Gastroesophageal sphincter (tissue), 3 donors: ENCODE measurements around the gene FSTL5.

Source experiments
- EP300 ChIP-seq: sonication (generic); formaldehyde crosslinking; IDR thresholded peaks from one replicate; pipeline ENCODE4 v1.6.1; 2017; ENCODE audit warnings: antibody characterized with exemption, mild to moderate bottlenecking
- POLR2A ChIP-seq, 2 donors: fragments of 450-650 bp; IDR thresholded peaks; one replicate each; pipeline ENCODE4 v1.6.1; 2017; ENCODE audit warnings: antibody characterized with exemption in 2 of 2, mild to moderate bottlenecking in 2 of 2, moderate library complexity in 1 of 2
- POLR2AphosphoS5 ChIP-seq: sonication (generic); formaldehyde crosslinking; IDR thresholded peaks from one replicate; pipeline ENCODE4 v1.6.1; 2017; ENCODE audit warnings: antibody characterized with exemption
- TF ChIP-seq, protein P1 (sequence below), 4 experiments: fragments of 200-600 bp in 2 of 4; fragments of 450-650 bp in 2 of 4; sonication (generic) in 1 of 4; IDR thresholded peaks; one replicate each; pipeline ENCODE4 v1.5.1; 2017 to 2019; ENCODE audit warnings: antibody characterized with exemption in 4 of 4, mild to moderate bottlenecking in 2 of 4, moderate library complexity in 2 of 4

DNA sequence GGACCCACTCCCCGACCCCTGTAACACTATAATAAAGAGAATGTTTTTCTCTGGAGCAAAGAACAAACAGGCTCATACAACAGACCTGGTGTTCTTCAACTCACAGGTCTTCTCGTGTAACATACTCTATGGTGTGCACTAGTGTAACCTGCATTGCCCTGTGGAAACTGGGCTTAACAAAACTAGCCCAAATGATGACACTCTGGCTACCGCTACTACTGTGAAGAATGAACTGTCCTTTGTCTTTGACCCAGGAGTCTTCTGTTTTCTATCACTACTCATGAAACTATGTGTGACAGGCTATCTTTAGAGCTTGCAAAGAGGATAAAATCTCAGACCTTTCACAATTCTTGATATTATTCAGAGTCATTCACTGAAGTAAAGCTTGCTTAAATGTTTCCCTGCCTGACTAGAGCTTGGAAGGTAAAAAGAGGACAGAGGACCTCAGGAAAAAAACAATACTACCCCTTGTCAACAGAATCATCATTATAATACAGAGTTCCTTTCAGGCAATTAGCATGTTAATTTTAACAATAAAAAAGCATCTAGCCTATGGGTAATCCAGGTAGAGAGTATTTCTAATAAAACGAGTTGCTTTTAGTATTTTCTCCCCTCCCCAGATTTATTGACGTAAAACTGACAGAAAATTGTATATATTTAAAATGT lies 59.2 kb downstream of the FSTL5 start:
- TF ChIP-seq POLR2A (IDR thresholded peaks at IDR 0.05): no peak
- TF ChIP-seq, protein P1, sequence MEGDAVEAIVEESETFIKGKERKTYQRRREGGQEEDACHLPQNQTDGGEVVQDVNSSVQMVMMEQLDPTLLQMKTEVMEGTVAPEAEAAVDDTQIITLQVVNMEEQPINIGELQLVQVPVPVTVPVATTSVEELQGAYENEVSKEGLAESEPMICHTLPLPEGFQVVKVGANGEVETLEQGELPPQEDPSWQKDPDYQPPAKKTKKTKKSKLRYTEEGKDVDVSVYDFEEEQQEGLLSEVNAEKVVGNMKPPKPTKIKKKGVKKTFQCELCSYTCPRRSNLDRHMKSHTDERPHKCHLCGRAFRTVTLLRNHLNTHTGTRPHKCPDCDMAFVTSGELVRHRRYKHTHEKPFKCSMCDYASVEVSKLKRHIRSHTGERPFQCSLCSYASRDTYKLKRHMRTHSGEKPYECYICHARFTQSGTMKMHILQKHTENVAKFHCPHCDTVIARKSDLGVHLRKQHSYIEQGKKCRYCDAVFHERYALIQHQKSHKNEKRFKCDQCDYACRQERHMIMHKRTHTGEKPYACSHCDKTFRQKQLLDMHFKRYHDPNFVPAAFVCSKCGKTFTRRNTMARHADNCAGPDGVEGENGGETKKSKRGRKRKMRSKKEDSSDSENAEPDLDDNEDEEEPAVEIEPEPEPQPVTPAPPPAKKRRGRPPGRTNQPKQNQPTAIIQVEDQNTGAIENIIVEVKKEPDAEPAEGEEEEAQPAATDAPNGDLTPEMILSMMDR (IDR thresholded peaks at IDR 0.05): no peak
- TF ChIP-seq EP300: no peak
- TF ChIP-seq POLR2AphosphoS5: no peak
